Ishikawa (cell line): ENCODE data around the gene C11orf54.

Source experiments
- EGR1 ChIP-seq: IDR thresholded peaks from 2 replicates; pipeline ENCODE4 v1.6.1; 2012
- EP300 ChIP-seq: IDR thresholded peaks from 2 replicates; pipeline ENCODE4 v1.6.1; 2012; ENCODE audit warnings: borderline replicate concordance
- FOXM1 ChIP-seq: IDR thresholded peaks from 2 replicates; pipeline ENCODE4 v1.6.1; 2012; ENCODE audit warnings: low read depth, borderline replicate concordance
- MAX ChIP-seq: IDR thresholded peaks from 2 replicates; pipeline ENCODE4 v1.6.1; 2012
- TAF1 ChIP-seq: IDR thresholded peaks from 2 replicates; pipeline ENCODE4 v1.6.1; 2012; ENCODE audit warnings: low read depth, mild to moderate bottlenecking
- TEAD4 ChIP-seq: IDR thresholded peaks from 2 replicates; pipeline ENCODE4 v1.6.1; 2012
- YY1 ChIP-seq: IDR thresholded peaks from 2 replicates; pipeline ENCODE4 v1.6.1; 2012; ENCODE audit warnings: low read depth
- TF ChIP-seq, protein P1 (sequence below): IDR thresholded peaks from 2 replicates; pipeline ENCODE4 v1.6.1; 2012; ENCODE audit warnings: low read depth, mild to moderate bottlenecking

- TF ChIP-seq MAX (no peak), YY1 (no peak), TAF1 (no peak), EP300 (no peak), FOXM1 (no peak), TEAD4 (no peak), EGR1 (no peak)
- TF ChIP-seq, protein P1, sequence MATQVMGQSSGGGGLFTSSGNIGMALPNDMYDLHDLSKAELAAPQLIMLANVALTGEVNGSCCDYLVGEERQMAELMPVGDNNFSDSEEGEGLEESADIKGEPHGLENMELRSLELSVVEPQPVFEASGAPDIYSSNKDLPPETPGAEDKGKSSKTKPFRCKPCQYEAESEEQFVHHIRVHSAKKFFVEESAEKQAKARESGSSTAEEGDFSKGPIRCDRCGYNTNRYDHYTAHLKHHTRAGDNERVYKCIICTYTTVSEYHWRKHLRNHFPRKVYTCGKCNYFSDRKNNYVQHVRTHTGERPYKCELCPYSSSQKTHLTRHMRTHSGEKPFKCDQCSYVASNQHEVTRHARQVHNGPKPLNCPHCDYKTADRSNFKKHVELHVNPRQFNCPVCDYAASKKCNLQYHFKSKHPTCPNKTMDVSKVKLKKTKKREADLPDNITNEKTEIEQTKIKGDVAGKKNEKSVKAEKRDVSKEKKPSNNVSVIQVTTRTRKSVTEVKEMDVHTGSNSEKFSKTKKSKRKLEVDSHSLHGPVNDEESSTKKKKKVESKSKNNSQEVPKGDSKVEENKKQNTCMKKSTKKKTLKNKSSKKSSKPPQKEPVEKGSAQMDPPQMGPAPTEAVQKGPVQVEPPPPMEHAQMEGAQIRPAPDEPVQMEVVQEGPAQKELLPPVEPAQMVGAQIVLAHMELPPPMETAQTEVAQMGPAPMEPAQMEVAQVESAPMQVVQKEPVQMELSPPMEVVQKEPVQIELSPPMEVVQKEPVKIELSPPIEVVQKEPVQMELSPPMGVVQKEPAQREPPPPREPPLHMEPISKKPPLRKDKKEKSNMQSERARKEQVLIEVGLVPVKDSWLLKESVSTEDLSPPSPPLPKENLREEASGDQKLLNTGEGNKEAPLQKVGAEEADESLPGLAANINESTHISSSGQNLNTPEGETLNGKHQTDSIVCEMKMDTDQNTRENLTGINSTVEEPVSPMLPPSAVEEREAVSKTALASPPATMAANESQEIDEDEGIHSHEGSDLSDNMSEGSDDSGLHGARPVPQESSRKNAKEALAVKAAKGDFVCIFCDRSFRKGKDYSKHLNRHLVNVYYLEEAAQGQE = no peak
Observed at GRCh38 chr11:93738647-93739081, 2.8 kb upstream of the C11orf54 start.
